ENCODE results near the gene PPY.

Gene PPY

GRCh38 chr17:43938838-43939182 lies 3.5 kb downstream of the PPY start:
- H3K36me3 ChIP-seq: no peaks in the 10 kb centered on the region
- TF ChIP-seq, protein P1, sequence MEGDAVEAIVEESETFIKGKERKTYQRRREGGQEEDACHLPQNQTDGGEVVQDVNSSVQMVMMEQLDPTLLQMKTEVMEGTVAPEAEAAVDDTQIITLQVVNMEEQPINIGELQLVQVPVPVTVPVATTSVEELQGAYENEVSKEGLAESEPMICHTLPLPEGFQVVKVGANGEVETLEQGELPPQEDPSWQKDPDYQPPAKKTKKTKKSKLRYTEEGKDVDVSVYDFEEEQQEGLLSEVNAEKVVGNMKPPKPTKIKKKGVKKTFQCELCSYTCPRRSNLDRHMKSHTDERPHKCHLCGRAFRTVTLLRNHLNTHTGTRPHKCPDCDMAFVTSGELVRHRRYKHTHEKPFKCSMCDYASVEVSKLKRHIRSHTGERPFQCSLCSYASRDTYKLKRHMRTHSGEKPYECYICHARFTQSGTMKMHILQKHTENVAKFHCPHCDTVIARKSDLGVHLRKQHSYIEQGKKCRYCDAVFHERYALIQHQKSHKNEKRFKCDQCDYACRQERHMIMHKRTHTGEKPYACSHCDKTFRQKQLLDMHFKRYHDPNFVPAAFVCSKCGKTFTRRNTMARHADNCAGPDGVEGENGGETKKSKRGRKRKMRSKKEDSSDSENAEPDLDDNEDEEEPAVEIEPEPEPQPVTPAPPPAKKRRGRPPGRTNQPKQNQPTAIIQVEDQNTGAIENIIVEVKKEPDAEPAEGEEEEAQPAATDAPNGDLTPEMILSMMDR (IDR thresholded peaks at IDR 0.05; ENCODE audit: low read depth, low read length): no peak
- no peaks in the 10 kb centered on the region for H3K27me3 ChIP-seq
- no peak overlapping the region for H3K4me3 ChIP-seq (ENCODE audit: low read depth, low read length)
- no peaks in the 10 kb centered on the region for H3K9me3 ChIP-seq
- no peak for DNase-seq
- no peaks in the 10 kb centered on the region for H3K4me1 ChIP-seq

DNA sequence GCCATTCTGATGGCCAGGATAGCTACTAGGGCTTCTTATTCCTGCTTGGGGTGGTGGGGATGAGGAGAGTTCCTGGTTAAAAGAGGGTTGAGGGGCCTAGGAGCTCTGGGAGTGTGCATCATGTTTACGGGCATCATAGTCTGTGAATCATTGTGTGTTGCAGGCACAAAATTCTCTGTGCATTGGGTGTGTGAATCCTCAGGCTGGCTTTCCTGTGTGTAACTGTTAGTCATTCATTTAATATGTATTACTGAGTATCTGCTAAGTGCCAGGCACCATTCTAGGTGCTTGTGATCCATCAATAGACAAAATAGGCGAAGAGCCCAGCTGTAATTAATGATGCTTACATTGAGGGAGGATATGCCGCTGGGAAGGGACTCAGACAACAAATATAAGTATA lies 5.8 kb downstream of the PPY start:
- no peak overlapping the region for H3K4me3 ChIP-seq (ENCODE audit: low read depth, low read length)
- TF ChIP-seq, protein P1 (IDR thresholded peaks at IDR 0.05; ENCODE audit: low read depth, low read length): no peak
- H3K36me3 ChIP-seq: no peaks in the 10 kb centered on the region
- H3K4me1 ChIP-seq: no peaks in the 10 kb centered on the region
- H3K27me3 ChIP-seq: no peaks in the 10 kb centered on the region
- DNase-seq: no peak
- no peaks in the 10 kb centered on the region for H3K9me3 ChIP-seq

- H3K4me3 ChIP-seq (ENCODE audit: low read depth, low read length): no peak overlapping the region
- TF ChIP-seq, protein P1 (IDR thresholded peaks at IDR 0.05; ENCODE audit: low read depth, low read length): no peak
- no peaks in the 10 kb centered on the region for H3K36me3 ChIP-seq
- no peaks in the 10 kb centered on the region for H3K4me1 ChIP-seq
- H3K27me3 ChIP-seq: no peaks in the 10 kb centered on the region
- no peaks in the 10 kb centered on the region for H3K9me3 ChIP-seq
- no peak for DNase-seq
Measured at GRCh38 chr17:43935926-43936261, 6.4 kb downstream of the PPY start.

DNA sequence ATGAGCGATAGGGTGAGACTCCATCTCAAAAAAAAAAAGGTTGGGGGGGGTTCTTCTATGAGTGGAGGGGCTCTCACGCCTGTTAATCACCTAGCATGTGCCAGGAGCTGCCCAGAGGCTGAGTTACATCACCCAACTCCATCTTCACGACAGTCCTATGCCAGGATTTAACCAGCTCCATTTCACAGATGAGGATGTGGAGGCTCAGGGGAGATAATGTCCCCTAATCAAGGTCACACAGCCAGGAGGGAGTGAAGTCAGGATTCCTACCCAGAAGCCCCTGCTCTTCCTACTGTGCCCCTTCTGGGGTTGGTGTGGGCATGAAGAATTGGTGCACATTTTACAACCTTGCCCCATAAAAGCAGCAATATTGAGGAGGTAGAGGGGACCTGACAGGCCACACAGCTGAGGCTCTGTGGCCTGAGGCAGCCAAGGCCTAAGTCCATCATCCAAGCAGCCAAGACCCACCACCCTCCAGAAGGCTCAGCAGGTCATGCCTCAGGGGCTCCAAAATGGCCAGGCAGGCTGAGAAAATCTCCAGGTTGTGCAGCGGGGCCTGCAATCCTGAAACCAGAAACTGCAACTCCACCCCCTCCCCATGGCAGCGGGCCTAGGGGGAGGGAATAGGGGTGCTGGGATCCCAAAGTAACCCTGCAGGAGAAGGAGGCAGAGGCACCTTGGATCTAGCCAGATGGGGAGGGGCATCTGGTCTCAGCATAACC lies 6.9 kb downstream of the PPY start:
- Histone ChIP-seq H3K4me1 (no peaks in the 10 kb centered on the region), H3K27me3 (no peaks in the 10 kb centered on the region)

DNA sequence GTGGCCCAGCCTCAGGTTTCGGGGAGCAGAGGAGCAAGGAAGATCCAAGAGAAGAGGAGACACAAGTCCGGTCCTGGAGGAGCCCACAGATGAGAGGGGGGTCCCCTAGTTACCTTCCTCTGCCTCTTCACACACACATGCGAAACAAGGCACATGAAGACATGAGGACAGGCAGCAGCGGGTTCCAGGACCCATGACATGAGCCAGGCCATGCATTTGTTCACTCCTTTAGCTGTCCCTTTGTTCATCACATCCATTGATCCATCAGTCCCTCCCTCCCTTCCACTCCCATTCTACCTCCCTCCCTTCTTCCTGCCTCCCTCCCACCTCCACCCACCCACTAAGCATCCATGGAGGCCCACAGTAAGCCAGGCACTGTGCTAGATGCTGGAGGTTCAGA lies 9.4 kb downstream of the PPY start:
- TF ChIP-seq, protein P1 (IDR thresholded peaks at IDR 0.05; ENCODE audit: low read depth, low read length): no peak
- H3K4me1 ChIP-seq: no peaks in the 10 kb centered on the region
- H3K27me3 ChIP-seq: peaks cover 4% of the 10 kb centered on the region; the same call in 1 of the 2 replicates
- no peaks in the 10 kb centered on the region for H3K9me3 ChIP-seq
- no peaks in the 10 kb centered on the region for H3K36me3 ChIP-seq
- no peak overlapping the region for H3K4me3 ChIP-seq (ENCODE audit: low read depth, low read length)
- DNase-seq: no peak

More for the DNA sequence above, 6.9 kb downstream of the PPY start:
- no peaks in the 10 kb centered on the region for H3K9me3 ChIP-seq
- H3K4me3 ChIP-seq (ENCODE audit: low read depth, low read length): no peak overlapping the region
- H3K36me3 ChIP-seq: no peaks in the 10 kb centered on the region
- TF ChIP-seq, protein P1 (IDR thresholded peaks at IDR 0.05; ENCODE audit: low read depth, low read length): no peak
- DNase-seq: no peak

- DNase-seq: no peak
- TF ChIP-seq, protein P1 (IDR thresholded peaks at IDR 0.05; ENCODE audit: low read depth, low read length): no peak
- peaks cover 4% of the 10 kb centered on the region for H3K27me3 ChIP-seq
Measured at GRCh38 chr17:43932357-43932756, 9.9 kb downstream of the PPY start.

More at GRCh38 chr17:43932357-43932756, 9.9 kb downstream of the PPY start:
- Histone ChIP-seq H3K9me3 (no peaks in the 10 kb centered on the region), H3K4me3 (ENCODE audit: low read depth, low read length) (no peak overlapping the region), H3K36me3 (no peaks in the 10 kb centered on the region), H3K4me1 (no peaks in the 10 kb centered on the region)

Data from BE2C (cell line).